ENCODE data around the gene HPCA. TPM values are rescaled to one million over a fixed set of nuclear protein-coding genes. Genes with fewer than 3 reads are reported as not detected.

Gene HPCA
- total RNA-seq, 2 experiments from 2014 or later = not detected

DNA sequence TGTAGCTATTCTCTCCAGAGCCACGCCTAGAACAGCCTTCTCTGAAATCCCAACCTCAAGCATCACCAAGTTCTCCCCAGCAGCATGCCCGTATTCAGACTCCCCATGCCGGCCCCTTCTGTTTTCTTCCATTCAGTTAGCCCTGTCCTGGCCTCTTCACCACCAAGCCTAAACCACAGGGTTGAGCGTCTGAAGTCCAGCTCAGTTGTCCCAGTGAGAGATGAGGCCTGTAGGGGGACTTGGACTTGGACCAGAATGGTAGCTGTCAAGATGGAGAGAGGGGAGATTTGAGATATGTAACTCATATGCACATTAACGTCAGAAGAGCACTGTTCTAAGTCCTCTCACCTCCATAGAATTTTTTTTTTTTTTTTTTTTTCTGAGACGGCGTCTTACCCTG is 20.4 kb downstream of the HPCA start:
- H3K9me3 Mint-ChIP-seq = no peaks in the 10 kb centered on the region
- H3K4me3 ChIP-seq (ENCODE audit: low read length) = no peak overlapping the region
- H3K9me3 ChIP-seq (ENCODE audit: control insufficient read depth in 1 of 2, insufficient read depth in 1 of 2, low read length in 2 of 2) = peaks cover 0 to 3% of the 10 kb centered on the region in 2 experiments
- H3K4me3 Mint-ChIP-seq = no peak overlapping the region
- intact Hi-C loops (cut with DNase I, micrococcal nuclease) = no loop called here
- peaks cover 1% of the 10 kb centered on the region for H3K4me1 ChIP-seq (ENCODE audit: insufficient read depth, low read length)
- peaks cover 4% of the 10 kb centered on the region for H3K4me1 Mint-ChIP-seq (ENCODE audit: low read depth)
- H3K36me3 Mint-ChIP-seq (ENCODE audit: low read depth) = no peaks in the 10 kb centered on the region
- H3K27ac ChIP-seq (ENCODE audit: low read depth in 1 of 2, low read length in 2 of 2) = no peak overlapping the region
- no peak overlapping the region for H3K27ac Mint-ChIP-seq
- H3K27me3 ChIP-seq (ENCODE audit: control insufficient read depth in 1 of 2, insufficient read depth in 2 of 2, low read length in 2 of 2) = peaks cover 9 to 13% of the 10 kb centered on the region in 2 experiments
- H3K36me3 ChIP-seq (ENCODE audit: insufficient read depth, low read length) = no peaks in the 10 kb centered on the region
- DNase-seq = no peak
- TF ChIP-seq, protein P1, sequence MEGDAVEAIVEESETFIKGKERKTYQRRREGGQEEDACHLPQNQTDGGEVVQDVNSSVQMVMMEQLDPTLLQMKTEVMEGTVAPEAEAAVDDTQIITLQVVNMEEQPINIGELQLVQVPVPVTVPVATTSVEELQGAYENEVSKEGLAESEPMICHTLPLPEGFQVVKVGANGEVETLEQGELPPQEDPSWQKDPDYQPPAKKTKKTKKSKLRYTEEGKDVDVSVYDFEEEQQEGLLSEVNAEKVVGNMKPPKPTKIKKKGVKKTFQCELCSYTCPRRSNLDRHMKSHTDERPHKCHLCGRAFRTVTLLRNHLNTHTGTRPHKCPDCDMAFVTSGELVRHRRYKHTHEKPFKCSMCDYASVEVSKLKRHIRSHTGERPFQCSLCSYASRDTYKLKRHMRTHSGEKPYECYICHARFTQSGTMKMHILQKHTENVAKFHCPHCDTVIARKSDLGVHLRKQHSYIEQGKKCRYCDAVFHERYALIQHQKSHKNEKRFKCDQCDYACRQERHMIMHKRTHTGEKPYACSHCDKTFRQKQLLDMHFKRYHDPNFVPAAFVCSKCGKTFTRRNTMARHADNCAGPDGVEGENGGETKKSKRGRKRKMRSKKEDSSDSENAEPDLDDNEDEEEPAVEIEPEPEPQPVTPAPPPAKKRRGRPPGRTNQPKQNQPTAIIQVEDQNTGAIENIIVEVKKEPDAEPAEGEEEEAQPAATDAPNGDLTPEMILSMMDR (IDR thresholded peaks at IDR 0.05) = no peak
- CTCF ChIA-PET = no interaction called here
- peaks cover 33% of the 10 kb centered on the region for H3K27me3 Mint-ChIP-seq
- POLR2A ChIA-PET = interaction anchor here (0.6 kb wide), 1 partner anchor 77 kb away, joined by 3 read pairs; no protein-coding TSS in a partner anchor
- ATAC-seq (ENCODE audit: poor library complexity) = no peak

- Histone ChIP-seq H3K4me1 (ENCODE audit: insufficient read depth, low read length) (no peaks in the 10 kb centered on the region), H3K4me3 (ENCODE audit: low read length) (no peak overlapping the region), H3K27ac (ENCODE audit: low read depth in 1 of 2, low read length in 2 of 2) (no peak overlapping the region), H3K27me3 (ENCODE audit: control insufficient read depth in 1 of 2, insufficient read depth in 2 of 2, low read length in 2 of 2) (peaks cover 4 to 12% of the 10 kb centered on the region in 2 experiments), H3K9me3 (ENCODE audit: control insufficient read depth in 1 of 2, insufficient read depth in 1 of 2, low read length in 2 of 2) (no peaks in the 10 kb centered on the region), H3K36me3 (ENCODE audit: insufficient read depth, low read length) (no peaks in the 10 kb centered on the region)
- no peaks in the 10 kb centered on the region for H3K9me3 Mint-ChIP-seq
- POLR2A ChIA-PET = no interaction called here
- TF ChIP-seq, protein P1 (IDR thresholded peaks at IDR 0.05) = no peak
- no peaks in the 10 kb centered on the region for H3K36me3 Mint-ChIP-seq (ENCODE audit: low read depth)
- intact Hi-C loops (cut with DNase I, micrococcal nuclease) = no loop called here
- DNase-seq = no peak
- no peaks in the 10 kb centered on the region for H3K4me1 Mint-ChIP-seq (ENCODE audit: low read depth)
- CTCF ChIA-PET = no interaction called here
- no peak overlapping the region for H3K27ac Mint-ChIP-seq
- peaks cover 26% of the 10 kb centered on the region for H3K27me3 Mint-ChIP-seq
- no peak for ATAC-seq (ENCODE audit: poor library complexity)
- no peak overlapping the region for H3K4me3 Mint-ChIP-seq
Measured at GRCh38 chr1:32907435-32907834, 21.1 kb downstream of the HPCA start.

DNA sequence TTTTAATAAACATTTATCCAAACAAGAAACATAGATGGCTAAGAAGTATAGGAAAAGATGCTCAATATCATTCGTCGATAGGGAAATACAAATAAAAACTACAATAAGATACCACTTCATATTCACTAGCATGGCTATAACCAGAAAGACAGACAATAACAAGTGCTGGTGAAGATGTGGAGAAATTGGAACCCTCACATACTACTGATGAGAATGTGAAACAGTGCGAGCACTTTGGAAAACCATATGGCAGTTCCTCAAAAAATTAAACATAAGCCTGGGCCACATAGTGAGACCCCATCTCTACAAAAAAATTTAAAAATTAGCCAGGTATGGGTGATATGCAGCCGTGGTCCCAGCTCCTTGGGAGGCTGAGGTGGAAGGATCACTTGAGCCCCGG is 24.0 kb downstream of the HPCA start:
- H3K36me3 ChIP-seq (ENCODE audit: insufficient read depth, low read length) = no peaks in the 10 kb centered on the region
- no peaks in the 10 kb centered on the region for H3K9me3 Mint-ChIP-seq
- no peak overlapping the region for H3K4me3 Mint-ChIP-seq
- no peaks in the 10 kb centered on the region for H3K4me1 ChIP-seq (ENCODE audit: insufficient read depth, low read length)
- H3K27ac Mint-ChIP-seq = no peak overlapping the region
- ATAC-seq (ENCODE audit: poor library complexity) (no peak), DNase-seq (no peak)
- ChIA-PET CTCF (no interaction called here), POLR2A (no interaction called here)
- H3K4me1 Mint-ChIP-seq (ENCODE audit: low read depth) = no peaks in the 10 kb centered on the region
- no peak overlapping the region for H3K4me3 ChIP-seq (ENCODE audit: low read length)
- H3K9me3 ChIP-seq (ENCODE audit: control insufficient read depth in 1 of 2, insufficient read depth in 1 of 2, low read length in 2 of 2) = no peaks in the 10 kb centered on the region
- TF ChIP-seq, protein P1 (IDR thresholded peaks at IDR 0.05) = no peak
- no peak overlapping the region for H3K27ac ChIP-seq (ENCODE audit: low read depth in 1 of 2, low read length in 2 of 2)
- intact Hi-C loops (cut with DNase I, micrococcal nuclease) = no loop called here
- H3K27me3 ChIP-seq (ENCODE audit: control insufficient read depth in 1 of 2, insufficient read depth in 2 of 2, low read length in 2 of 2) = peaks cover 0 to 7% of the 10 kb centered on the region in 2 experiments
- no peaks in the 10 kb centered on the region for H3K36me3 Mint-ChIP-seq (ENCODE audit: low read depth)
- H3K27me3 Mint-ChIP-seq = peaks cover 10% of the 10 kb centered on the region
